Adrenal gland (tissue), 5 donors: Measurements from ENCODE around the gene PARD3B.

Source experiments
- POLR2A ChIP-seq, 2 donors: fragments of 450-650 bp; IDR thresholded peaks; one replicate each; pipeline ENCODE4 v1.6.1; 2017; ENCODE audit warnings: antibody characterized with exemption in 2 of 2, mild to moderate bottlenecking in 2 of 2, moderate library complexity in 1 of 2
- TF ChIP-seq, protein P1 (sequence below), 6 experiments: fragments of 450-650 bp in 4 of 6; fragments of 200-600 bp in 2 of 6; sonication (generic) in 1 of 6; IDR thresholded peaks; 1 replicate in 5 of 6; 2 replicates in 1 of 6; pipeline versions ENCODE4 v1.5.1 to v1.8.0; 2016 to 2021; ENCODE audit warnings: antibody characterized with exemption in 6 of 6, mild to moderate bottlenecking in 2 of 6, moderate library complexity in 1 of 6
- donor health status: DM: no; HTN: no; CAD: no.

DNA sequence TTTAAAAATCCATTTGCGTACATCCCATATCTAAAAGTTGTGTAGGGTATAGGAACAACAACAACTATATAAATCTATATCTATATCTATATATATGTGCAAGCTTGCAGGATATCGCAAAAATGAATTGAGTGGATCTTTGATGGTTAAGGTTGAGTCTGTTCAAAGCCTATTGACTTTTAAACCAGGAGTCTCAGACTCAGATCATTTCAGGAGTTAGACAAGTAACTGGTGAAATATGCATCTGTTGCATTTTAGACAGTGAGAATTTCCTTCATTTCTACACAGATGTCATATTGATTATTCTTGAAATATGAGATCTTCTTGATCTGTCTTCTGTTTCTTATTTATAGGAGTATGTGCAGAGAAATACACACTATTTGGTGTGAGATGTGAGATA, 66.5 kb downstream of the PARD3B start:
- TF ChIP-seq, protein P1, sequence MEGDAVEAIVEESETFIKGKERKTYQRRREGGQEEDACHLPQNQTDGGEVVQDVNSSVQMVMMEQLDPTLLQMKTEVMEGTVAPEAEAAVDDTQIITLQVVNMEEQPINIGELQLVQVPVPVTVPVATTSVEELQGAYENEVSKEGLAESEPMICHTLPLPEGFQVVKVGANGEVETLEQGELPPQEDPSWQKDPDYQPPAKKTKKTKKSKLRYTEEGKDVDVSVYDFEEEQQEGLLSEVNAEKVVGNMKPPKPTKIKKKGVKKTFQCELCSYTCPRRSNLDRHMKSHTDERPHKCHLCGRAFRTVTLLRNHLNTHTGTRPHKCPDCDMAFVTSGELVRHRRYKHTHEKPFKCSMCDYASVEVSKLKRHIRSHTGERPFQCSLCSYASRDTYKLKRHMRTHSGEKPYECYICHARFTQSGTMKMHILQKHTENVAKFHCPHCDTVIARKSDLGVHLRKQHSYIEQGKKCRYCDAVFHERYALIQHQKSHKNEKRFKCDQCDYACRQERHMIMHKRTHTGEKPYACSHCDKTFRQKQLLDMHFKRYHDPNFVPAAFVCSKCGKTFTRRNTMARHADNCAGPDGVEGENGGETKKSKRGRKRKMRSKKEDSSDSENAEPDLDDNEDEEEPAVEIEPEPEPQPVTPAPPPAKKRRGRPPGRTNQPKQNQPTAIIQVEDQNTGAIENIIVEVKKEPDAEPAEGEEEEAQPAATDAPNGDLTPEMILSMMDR (IDR thresholded peaks at IDR 0.05): no peak
- no peak for TF ChIP-seq POLR2A (IDR thresholded peaks at IDR 0.05)
